Naive thymus-derived CD4-positive, alpha-beta T cell (primary cell): Measurements from ENCODE around the gene PET100. TPM values are rescaled to one million over a fixed set of nuclear protein-coding genes. Genes with fewer than 3 reads are reported as not detected.

Experiments used
- ATAC-seq: fragments of 150-1000 bp; cut with Tn5 transposase; 2 replicates; pipeline ENCODE4 v1.10.0; 2021; ENCODE audit warnings: mild to moderate bottlenecking, moderate library complexity
- CTCF ChIA-PET: fragments of 350-600 bp; sonication (Branson Sonifier 250); formaldehyde crosslinking; loops from one replicate; lab custom pipeline; 2021; ENCODE audit warnings: antibody characterized with exemption; lab: Charles Lee
- POLR2A ChIA-PET: fragments of 350-600 bp; sonication (Branson Sonifier 250); formaldehyde crosslinking; loops from one replicate; lab custom pipeline; 2021; ENCODE audit warnings: antibody characterized with exemption, inconsistent platforms; lab: Charles Lee
- DNase-seq, 9 donors: peaks; one replicate each; pipeline versions ENCODE4 v3.0.0 to v3.0.0-alpha.2; 2020 to 2022; ENCODE audit warnings: mixed read lengths in 1 of 9
- H3K27ac ChIP-seq: one replicate; pipeline ENCODE4 v1.7.0; 2013; ENCODE audit warnings: mild to moderate bottlenecking, low read depth, low read length, moderate library complexity
- H3K27me3 ChIP-seq, 2 donors: one replicate each; pipeline ENCODE4 v1.7.0; 2013; ENCODE audit warnings: low read length in 2 of 2, mild to moderate bottlenecking in 2 of 2, moderate library complexity in 2 of 2; ENCODE audit not compliant: control insufficient read depth in 2 of 2, insufficient read depth in 2 of 2
- H3K36me3 ChIP-seq, 3 experiments: 1 replicate in 2 of 3; 2 replicates in 1 of 3; pipeline ENCODE4 v1.7.0; 2013; ENCODE audit warnings: low read length in 3 of 3, mild to moderate bottlenecking in 3 of 3, moderate library complexity in 1 of 3; ENCODE audit not compliant: insufficient read depth in 3 of 3, control insufficient read depth in 2 of 3
- H3K4me1 ChIP-seq, 2 donors: one replicate each; pipeline ENCODE4 v1.7.0; 2013; ENCODE audit warnings: low read length in 2 of 2, mild to moderate bottlenecking in 2 of 2, moderate library complexity in 1 of 2; ENCODE audit not compliant: control insufficient read depth in 2 of 2, insufficient read depth in 2 of 2
- H3K4me3 ChIP-seq: 2 replicates; pipeline ENCODE4 v1.7.0; 2013; ENCODE audit warnings: mild to moderate bottlenecking, low read length
- H3K9me3 ChIP-seq, 3 experiments: 1 replicate in 2 of 3; 2 replicates in 1 of 3; pipeline ENCODE4 v1.7.0; 2013; ENCODE audit warnings: low read length in 3 of 3; ENCODE audit not compliant: control insufficient read depth in 2 of 3
- H3K27ac Mint-ChIP-seq, 9 donors: one replicate each; pipeline ENCODE4 v1.8.0; 2020 to 2022; ENCODE audit warnings: mixed read lengths in 9 of 9, mild to moderate bottlenecking in 8 of 9, moderate library complexity in 5 of 9, inconsistent platforms in 2 of 9
- H3K27me3 Mint-ChIP-seq, 5 donors: one replicate each; pipeline ENCODE4 v1.8.0; 2021 to 2022; ENCODE audit warnings: mixed read lengths in 5 of 5, mild to moderate bottlenecking in 1 of 5
- H3K36me3 Mint-ChIP-seq, 5 donors: one replicate each; pipeline ENCODE4 v1.8.0; 2020 to 2022; ENCODE audit warnings: mixed read lengths in 5 of 5, mild to moderate bottlenecking in 3 of 5, inconsistent platforms in 1 of 5
- H3K4me1 Mint-ChIP-seq, 7 donors: one replicate each; pipeline ENCODE4 v1.8.0; 2020 to 2022; ENCODE audit warnings: mixed read lengths in 7 of 7, mild to moderate bottlenecking in 3 of 7, inconsistent platforms in 1 of 7
- H3K4me3 Mint-ChIP-seq, 10 donors: one replicate each; pipeline ENCODE4 v1.8.0; 2020 to 2022; ENCODE audit warnings: mild to moderate bottlenecking in 10 of 10, mixed read lengths in 10 of 10, moderate library complexity in 6 of 10, inconsistent platforms in 2 of 10
- H3K9me3 Mint-ChIP-seq, 11 donors: one replicate each; pipeline ENCODE4 v1.8.0; 2020 to 2022; ENCODE audit warnings: mixed read lengths in 11 of 11, mild to moderate bottlenecking in 4 of 11, inconsistent platforms in 1 of 11, moderate library complexity in 1 of 11
- intact Hi-C, 2 donors: fragments of 100-400 bp; cut with micrococcal nuclease; formaldehyde crosslinking; loops; one replicate each; pipeline ENCODE4 v1.15.1; 2023
- polyA plus RNA-seq, 2 donors: library from polyadenylated mRNA; unstranded; fragments of 300-500 nt; fragmentation: Illumina TruSeq; gene quantifications; one replicate each; pipeline ENCODE4 v1.2.3, GENCODE V29; 2021
- total RNA-seq, 6 experiments: library from RNA in 5 of 6; stranded (reverse) in 5 of 6; gene quantifications; 1 replicate in 5 of 6; 2 replicates in 1 of 6; pipeline ENCODE4 v1.2.3 and lab custom pipeline; 2021 to 2026

PET100 gene, protein sequence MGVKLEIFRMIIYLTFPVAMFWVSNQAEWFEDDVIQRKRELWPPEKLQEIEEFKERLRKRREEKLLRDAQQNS
- total RNA-seq (100 to 1,000 TPM; 112 to 134 (median 117) TPM), polyA plus RNA-seq (100 to 1,000 TPM; 158 to 274 TPM), total RNA-seq (lab: John Stamatoyannopoulos, UW) (5.7 reads per million, percentile 26 among the genes with 10 or more reads in this experiment)

DNA sequence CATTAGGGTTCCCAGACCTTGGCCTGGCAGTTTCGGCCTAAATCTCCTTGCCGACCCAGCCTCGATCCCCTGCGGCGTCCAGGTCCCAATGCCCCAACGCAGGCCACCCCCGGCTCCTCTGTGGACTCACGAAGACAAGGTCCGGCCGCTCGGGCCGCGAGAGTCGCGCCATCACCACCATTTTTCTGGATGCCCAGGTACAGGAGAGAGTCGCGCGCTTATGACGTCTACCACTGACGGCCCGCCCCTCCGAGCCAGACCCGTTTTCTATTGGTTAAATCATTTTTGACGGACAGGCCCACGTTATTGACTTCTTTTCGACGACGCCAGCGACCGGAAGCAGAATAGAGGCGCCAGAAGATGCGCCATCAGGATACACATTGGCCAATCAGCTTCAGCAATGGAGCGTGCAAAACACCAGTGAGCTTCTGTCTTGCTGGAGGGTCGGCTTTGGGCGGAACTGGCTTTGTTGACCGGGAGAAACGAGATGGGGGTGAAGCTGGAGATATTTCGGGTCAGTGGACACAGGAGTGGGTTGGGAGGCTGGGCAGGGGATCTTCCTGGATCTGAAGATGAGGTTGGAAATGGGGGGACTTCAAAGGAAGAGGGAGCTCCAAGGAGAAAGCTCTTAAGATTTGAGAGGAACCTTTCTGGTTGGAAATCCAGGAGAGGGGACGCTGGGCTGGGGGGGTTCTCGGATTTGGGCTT, at the start of gene PET100, which contains the start of gene XAB2:
Gene PET100 (plus strand): TSS at position 447 of the 708 bp plus-strand sequence. CDS start 41 bp downstream, at position 488.
Gene XAB2 (minus strand): TSS at position 199 of the 708 bp plus-strand sequence. CDS start 18 bp downstream, at position 181.
- Mint-ChIP-seq H3K36me3 (peaks cover 0 to 14% (median 6%) of the 10 kb centered on the region in 5 donors), H3K4me3 (peak within 1 kb of the TSS; percentile 87 to 100 (median 98)), H3K4me1 (peaks cover 25 to 57% (median 38%) of the 10 kb centered on the region in 7 donors), H3K27me3 (no peaks in the 10 kb centered on the region), H3K9me3 (peaks cover 0 to 3% (median 0%) of the 10 kb centered on the region in 11 donors), H3K27ac (peak within 1 kb of the TSS; percentile 96 to 100 (median 99))
- H3K27ac ChIP-seq, result peak within 1 kb of the TSS; percentile 92
- no peaks in the 10 kb centered on the region for H3K27me3 ChIP-seq
- CTCF ChIA-PET, result interaction anchor here (1.5 kb wide), 1 partner anchor 171 kb away, joined by 3 read pairs; no protein-coding TSS in a partner anchor
- peak within 1 kb of the TSS; percentile 89 for H3K4me3 ChIP-seq
- H3K4me1 ChIP-seq, result peaks cover 19 to 21% of the 10 kb centered on the region in 2 donors
- no peaks in the 10 kb centered on the region for H3K9me3 ChIP-seq
- peak; percentile 97 for ATAC-seq
- peaks cover 0 to 53% (median 11%) of the 10 kb centered on the region in 3 experiments for H3K36me3 ChIP-seq
- DNase-seq, result peak; percentile 81 to 97 (median 95)
- POLR2A ChIA-PET, result interaction anchor here (0.6 to 2.5 kb wide), 20 partner anchors 9 to 1205 kb away, joined by 3 to 15 read pairs (median 4); partner anchors contain the start of genes ARHGEF18, KHSRP, MCOLN1 and TIMM44
- intact Hi-C loops, result loop anchor here (1.0 to 5.0 kb wide), 10 partner anchors 8 to 378 kb away; partner anchors contain the start of genes MAP2K7 (in 2 of the 2), PNPLA6 (in 2 of the 2), SNAPC2 (in 2 of the 2) and STXBP2 (in 2 of the 2)

DNA sequence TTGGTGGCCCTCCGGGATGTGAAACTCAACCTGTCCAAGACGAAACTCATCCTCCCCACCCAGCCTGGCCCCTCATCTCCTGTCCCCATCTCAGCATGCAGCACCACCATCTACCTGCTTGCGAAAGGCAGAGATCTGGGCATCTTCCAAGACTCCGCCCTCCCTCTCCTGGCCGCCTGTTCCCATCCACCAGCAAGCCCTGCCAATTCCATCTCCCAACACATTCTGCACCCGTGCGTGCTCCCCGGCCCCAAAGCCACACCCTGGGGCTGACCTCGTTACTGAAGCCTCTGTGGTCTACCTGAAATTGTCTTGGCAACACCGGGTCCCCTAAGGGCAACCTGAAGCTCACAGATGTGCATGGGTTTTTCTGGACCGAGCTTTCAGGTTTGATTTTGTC, 47.1 kb upstream of the PET100 start:
- Mint-ChIP-seq H3K4me1 (peaks cover 0 to 3% (median 0%) of the 10 kb centered on the region in 7 donors), H3K27me3 (peaks cover 0 to 4% (median 0%) of the 10 kb centered on the region in 5 donors), H3K27ac (no peak overlapping the region), H3K9me3 (peaks cover 0 to 1% (median 0%) of the 10 kb centered on the region in 11 donors), H3K4me3 (no peak overlapping the region), H3K36me3 (no peaks in the 10 kb centered on the region)
- H3K27ac ChIP-seq, result no peak overlapping the region
- no peaks in the 10 kb centered on the region for H3K9me3 ChIP-seq
- no peak for DNase-seq
- no peaks in the 10 kb centered on the region for H3K4me1 ChIP-seq
- intact Hi-C loops, result no loop called here
- H3K36me3 ChIP-seq, result no peaks in the 10 kb centered on the region
- no peak for ATAC-seq
- CTCF ChIA-PET, result no interaction called here
- H3K27me3 ChIP-seq, result no peaks in the 10 kb centered on the region
- POLR2A ChIA-PET, result no interaction called here
- H3K4me3 ChIP-seq, result no peak overlapping the region

DNA sequence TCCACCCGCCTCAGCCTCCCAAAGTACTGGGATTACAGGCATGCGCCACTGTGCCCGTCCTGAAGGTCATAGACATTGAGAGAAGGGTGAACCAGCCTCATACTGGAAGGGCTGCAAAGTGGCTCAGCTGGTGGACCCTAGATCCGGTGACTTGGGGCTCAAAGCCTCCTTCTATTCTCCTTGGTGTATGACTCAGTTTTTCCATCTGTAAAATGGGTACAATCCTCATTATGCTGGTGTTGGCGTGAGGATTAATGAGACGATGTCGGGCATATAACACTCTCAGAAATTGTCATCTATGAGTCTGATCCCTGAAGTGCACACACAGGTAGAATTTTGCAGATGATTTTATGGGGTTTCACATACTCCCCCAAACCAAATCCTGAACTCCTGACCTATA, 39.8 kb upstream of the PET100 start:
- ChIA-PET POLR2A (no interaction called here), CTCF (no interaction called here)
- Histone ChIP-seq H3K4me1 (no peaks in the 10 kb centered on the region), H3K9me3 (no peaks in the 10 kb centered on the region), H3K36me3 (no peaks in the 10 kb centered on the region), H3K27me3 (no peaks in the 10 kb centered on the region), H3K4me3 (no peak overlapping the region), H3K27ac (no peak overlapping the region)
- no peak overlapping the region for H3K4me3 Mint-ChIP-seq
- H3K4me1 Mint-ChIP-seq, result peaks cover 0 to 3% (median 0%) of the 10 kb centered on the region in 7 donors
- intact Hi-C loops, result no loop called here
- DNase-seq (no peak), ATAC-seq (no peak)
- no peaks in the 10 kb centered on the region for H3K9me3 Mint-ChIP-seq
- peaks cover 9 to 30% (median 16%) of the 10 kb centered on the region in 5 donors for H3K27me3 Mint-ChIP-seq
- no peak overlapping the region for H3K27ac Mint-ChIP-seq
- no peaks in the 10 kb centered on the region for H3K36me3 Mint-ChIP-seq

DNA sequence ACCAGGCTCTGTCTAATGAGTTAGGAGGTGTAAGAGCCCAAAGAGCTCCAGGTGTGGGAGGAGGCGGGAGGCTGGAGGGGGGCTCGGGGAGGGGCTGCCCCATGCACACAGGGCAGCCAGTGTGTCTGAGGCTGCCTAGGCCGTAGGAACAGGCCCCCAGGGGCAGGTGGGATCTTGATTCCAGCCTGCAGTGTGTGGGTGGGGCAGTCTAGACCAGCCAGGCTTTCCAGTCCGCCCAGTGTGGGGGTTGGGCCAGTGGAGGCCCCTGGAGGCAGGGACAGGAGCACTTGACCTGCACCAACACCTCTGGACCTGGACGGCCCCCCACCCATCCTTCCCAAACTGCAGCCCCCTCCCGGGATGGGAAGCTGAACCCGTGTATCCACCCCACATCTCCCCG, 39.3 kb upstream of the PET100 start:
- Histone ChIP-seq H3K4me1 (no peaks in the 10 kb centered on the region), H3K9me3 (no peaks in the 10 kb centered on the region), H3K36me3 (no peaks in the 10 kb centered on the region), H3K4me3 (no peak overlapping the region), H3K27me3 (no peaks in the 10 kb centered on the region), H3K27ac (no peak overlapping the region)
- H3K27ac Mint-ChIP-seq, result no peak overlapping the region
- peaks cover 0 to 3% (median 3%) of the 10 kb centered on the region in 7 donors for H3K4me1 Mint-ChIP-seq
- DNase-seq (no peak), ATAC-seq (no peak)
- H3K9me3 Mint-ChIP-seq, result peaks cover 0 to 2% (median 0%) of the 10 kb centered on the region in 11 donors
- CTCF ChIA-PET, result no interaction called here
- intact Hi-C loops, result no loop called here
- H3K36me3 Mint-ChIP-seq, result no peaks in the 10 kb centered on the region
- peaks cover 13 to 34% (median 20%) of the 10 kb centered on the region in 5 donors for H3K27me3 Mint-ChIP-seq
- H3K4me3 Mint-ChIP-seq, result no peak overlapping the region
- POLR2A ChIA-PET, result no interaction called here

DNA sequence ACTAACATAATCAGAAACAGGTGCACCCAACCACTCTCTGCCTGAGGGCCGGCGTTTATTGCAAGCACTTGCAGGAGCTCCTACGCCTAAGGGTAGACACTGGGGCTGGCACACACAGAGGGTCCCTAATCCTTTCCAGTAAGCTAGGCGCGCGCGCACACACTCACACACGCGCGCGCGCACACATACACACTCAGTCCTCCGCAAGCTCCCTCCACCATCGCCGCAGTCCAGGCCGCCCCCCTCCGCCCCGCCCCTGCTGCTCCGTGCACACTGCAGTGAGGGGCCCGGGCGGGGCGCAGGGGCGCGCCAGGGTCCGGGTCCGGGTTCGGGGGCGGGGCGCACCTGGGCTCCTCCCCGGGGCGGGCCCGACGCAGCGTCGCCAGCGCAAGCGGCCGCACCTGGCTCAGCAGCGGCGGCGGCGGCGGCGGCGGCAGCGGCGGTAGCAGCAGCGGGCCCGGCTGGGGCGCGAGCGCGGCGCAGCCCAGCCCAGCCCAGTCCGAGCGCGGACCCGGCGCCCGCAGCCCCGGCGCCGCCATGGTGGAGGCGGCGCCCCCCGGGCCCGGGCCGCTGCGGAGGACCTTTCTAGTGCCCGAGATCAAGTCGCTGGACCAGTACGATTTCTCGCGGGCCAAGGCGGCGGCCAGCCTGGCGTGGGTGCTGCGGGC, 34.0 kb upstream of the PET100 start, which contains the start of gene CAMSAP3:
Gene CAMSAP3 (plus strand): TSS at position 398 of the 668 bp plus-strand sequence. CDS start 140 bp downstream, at position 538.
- H3K9me3 Mint-ChIP-seq, result peaks cover 0 to 4% (median 0%) of the 10 kb centered on the region in 11 donors
- intact Hi-C loops, result no loop called here
- ATAC-seq, result peak; percentile 84

More for the DNA sequence above, 34.0 kb upstream of the PET100 start, which contains the start of gene CAMSAP3:
- Mint-ChIP-seq H3K4me1 (peaks cover 0 to 9% (median 4%) of the 10 kb centered on the region in 7 donors), H3K4me3 (peak within 1 kb of the TSS; percentile 39 to 86 (median 69)), H3K27me3 (peaks cover 29 to 59% (median 41%) of the 10 kb centered on the region in 5 donors), H3K36me3 (peaks cover 0 to 1% (median 0%) of the 10 kb centered on the region in 5 donors), H3K27ac (peak within 1 kb of the TSS in 1 of 9 donors; percentile 0)
- DNase-seq, result peak in 7 of 9 donors; percentile 17 to 48 (median 42)
- no peaks in the 10 kb centered on the region for H3K36me3 ChIP-seq
- ChIA-PET CTCF (no interaction called here), POLR2A (interaction anchor here (1.2 kb wide), 1 partner anchor 34 kb away, joined by 3 read pairs; the partner anchor contains the start of gene PET100)
- peak within 1 kb of the TSS; percentile 30 for H3K4me3 ChIP-seq
- no peak within 1 kb of the TSS for H3K27ac ChIP-seq
- H3K9me3 ChIP-seq, result no peaks in the 10 kb centered on the region
- no peaks in the 10 kb centered on the region for H3K4me1 ChIP-seq
- H3K27me3 ChIP-seq, result peaks cover 0 to 5% of the 10 kb centered on the region in 2 donors
